Measurements from ENCODE around the gene ZNF446.

The ZNF446 gene

DNA sequence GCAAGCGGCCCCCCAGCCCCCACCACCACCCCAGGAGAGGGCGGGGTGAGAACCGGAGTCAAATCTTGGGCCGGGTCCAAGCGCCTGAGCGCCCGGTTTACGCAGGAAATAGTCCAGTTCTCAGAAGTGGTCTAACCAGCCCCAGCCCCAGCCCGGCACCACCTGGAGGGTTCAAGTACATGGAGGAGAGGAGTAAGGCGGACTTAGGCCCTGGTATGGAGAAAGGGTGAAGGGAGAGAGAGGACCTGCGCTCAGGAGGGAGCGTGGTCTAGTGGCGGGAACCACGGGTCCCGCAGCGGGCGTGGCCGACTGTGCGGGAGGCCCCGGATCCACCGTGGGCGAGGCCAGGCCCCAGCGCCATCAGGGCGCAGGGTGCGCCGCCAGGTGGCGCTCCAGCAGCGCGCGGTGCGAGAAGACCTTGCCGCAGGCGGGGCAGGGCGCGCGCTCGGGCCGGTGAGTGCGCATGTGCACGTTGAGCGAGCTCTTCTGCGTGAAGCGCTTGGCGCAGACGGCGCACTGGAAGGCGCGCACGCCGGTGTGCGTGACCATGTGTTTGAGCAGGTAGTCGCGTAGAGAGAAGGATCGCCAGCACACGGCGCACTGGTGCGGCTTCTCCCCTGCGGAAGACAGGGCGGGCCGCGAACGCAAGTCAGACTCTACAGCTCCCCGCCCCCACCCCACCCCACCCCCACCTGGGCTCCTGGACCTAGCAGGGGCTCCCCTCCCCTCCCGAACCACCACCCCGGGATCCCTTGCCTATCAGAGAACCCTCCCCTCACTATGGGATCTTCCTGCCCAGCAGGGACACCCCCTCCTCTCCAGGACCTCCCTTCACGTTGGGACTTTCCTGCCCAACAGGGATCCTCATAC lies 37.8 kb downstream of the ZNF446 start:
- peak; percentile 93 for TF ChIP-seq CTCF (IDR thresholded peaks at IDR 0.05)

DNA sequence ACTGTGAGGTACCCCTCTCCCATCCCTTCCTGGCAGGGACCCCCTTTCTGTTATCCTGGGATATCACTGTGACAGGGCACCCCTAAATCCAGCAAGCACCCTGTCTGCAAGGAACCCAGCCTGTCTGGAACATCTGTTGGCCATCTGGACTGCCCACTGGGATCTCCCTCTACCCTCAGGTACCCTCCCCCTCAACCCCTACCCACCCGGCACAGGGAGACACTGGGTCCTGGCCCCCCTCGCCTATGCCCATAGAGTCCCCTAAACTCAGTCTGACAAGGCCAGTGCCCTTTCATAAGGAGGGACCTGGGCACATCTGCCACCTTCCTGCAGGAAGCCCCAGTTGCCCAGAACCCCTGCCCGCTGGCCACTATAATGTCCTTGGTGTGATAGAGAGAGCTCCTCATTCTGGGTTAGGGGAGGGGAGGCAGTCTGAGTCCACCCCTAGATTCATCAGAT lies 38.4 kb downstream of the ZNF446 start:
- Mint-ChIP-seq H3K27ac (no peak overlapping the region), H3K27me3 (ENCODE audit: low read depth, poor library complexity) (peaks cover 3% of the 10 kb centered on the region), H3K4me3 (peak overlapping the region; percentile 83), H3K36me3 (ENCODE audit: low read depth) (peaks cover 11% of the 10 kb centered on the region), H3K4me1 (peaks cover 52% of the 10 kb centered on the region), H3K9me3 (peaks cover 3% of the 10 kb centered on the region)
- DNase-seq, result no peak
- TF ChIP-seq CTCF (IDR thresholded peaks at IDR 0.05), result no peak

More for the DNA sequence above, 37.8 kb downstream of the ZNF446 start:
- peak; percentile 97 for DNase-seq
- H3K36me3 Mint-ChIP-seq (ENCODE audit: low read depth), result peaks cover 13% of the 10 kb centered on the region
- peaks cover 3% of the 10 kb centered on the region for H3K27me3 Mint-ChIP-seq (ENCODE audit: low read depth, poor library complexity)
- H3K4me1 Mint-ChIP-seq, result peaks cover 50% of the 10 kb centered on the region
- peak overlapping the region; percentile 83 for H3K4me3 Mint-ChIP-seq
- peaks cover 3% of the 10 kb centered on the region for H3K9me3 Mint-ChIP-seq
- peak overlapping the region; percentile 75 for H3K27ac Mint-ChIP-seq

GRCh38 chr19:58515259-58515658 lies 39.1 kb downstream of the ZNF446 start:
- Mint-ChIP-seq H3K27ac (peak overlapping the region; percentile 93), H3K4me1 (peaks cover 51% of the 10 kb centered on the region), H3K9me3 (no peaks in the 10 kb centered on the region), H3K36me3 (ENCODE audit: low read depth) (peaks cover 7% of the 10 kb centered on the region), H3K4me3 (peak overlapping the region; percentile 72), H3K27me3 (ENCODE audit: low read depth, poor library complexity) (no peaks in the 10 kb centered on the region)
- no peak for DNase-seq
- TF ChIP-seq CTCF (IDR thresholded peaks at IDR 0.05), result no peak

DNA sequence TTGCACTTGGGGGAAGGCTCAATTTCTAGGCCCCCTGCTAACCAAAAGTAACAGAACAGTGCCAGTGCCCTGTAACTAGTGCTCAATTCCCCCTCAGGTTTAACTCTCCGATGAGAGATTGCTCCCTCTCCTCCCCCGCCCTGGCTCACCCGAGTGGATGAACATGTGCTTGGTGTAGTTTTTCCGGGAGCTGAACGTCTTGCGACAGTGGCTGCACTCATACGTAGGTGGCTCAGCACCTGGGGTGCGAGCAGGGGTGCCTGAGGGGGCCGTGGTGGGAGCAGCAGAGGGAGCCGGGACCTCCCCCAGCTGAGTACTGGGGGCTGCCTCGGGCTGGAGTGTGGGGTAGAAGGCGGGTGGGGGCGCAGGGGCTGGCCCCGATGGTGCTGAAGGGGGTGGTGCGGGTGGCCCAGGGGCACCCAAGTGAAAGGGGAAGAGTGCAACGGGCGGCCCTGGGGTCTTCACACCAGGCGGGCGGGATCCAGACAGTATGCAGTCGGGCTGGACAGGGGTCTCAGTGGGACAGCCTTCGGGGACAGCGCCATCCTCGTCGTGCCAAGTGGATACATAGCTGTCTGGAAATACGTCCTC lies 40.2 kb downstream of the ZNF446 start:
- peak overlapping the region; percentile 72 for H3K4me3 Mint-ChIP-seq
- DNase-seq, result no peak
- H3K9me3 Mint-ChIP-seq, result no peaks in the 10 kb centered on the region
- H3K36me3 Mint-ChIP-seq (ENCODE audit: low read depth), result peaks cover 7% of the 10 kb centered on the region
- peak overlapping the region; percentile 93 for H3K27ac Mint-ChIP-seq
- peaks cover 53% of the 10 kb centered on the region for H3K4me1 Mint-ChIP-seq
- TF ChIP-seq CTCF (IDR thresholded peaks at IDR 0.05), result no peak
- H3K27me3 Mint-ChIP-seq (ENCODE audit: low read depth, poor library complexity), result no peaks in the 10 kb centered on the region

DNA sequence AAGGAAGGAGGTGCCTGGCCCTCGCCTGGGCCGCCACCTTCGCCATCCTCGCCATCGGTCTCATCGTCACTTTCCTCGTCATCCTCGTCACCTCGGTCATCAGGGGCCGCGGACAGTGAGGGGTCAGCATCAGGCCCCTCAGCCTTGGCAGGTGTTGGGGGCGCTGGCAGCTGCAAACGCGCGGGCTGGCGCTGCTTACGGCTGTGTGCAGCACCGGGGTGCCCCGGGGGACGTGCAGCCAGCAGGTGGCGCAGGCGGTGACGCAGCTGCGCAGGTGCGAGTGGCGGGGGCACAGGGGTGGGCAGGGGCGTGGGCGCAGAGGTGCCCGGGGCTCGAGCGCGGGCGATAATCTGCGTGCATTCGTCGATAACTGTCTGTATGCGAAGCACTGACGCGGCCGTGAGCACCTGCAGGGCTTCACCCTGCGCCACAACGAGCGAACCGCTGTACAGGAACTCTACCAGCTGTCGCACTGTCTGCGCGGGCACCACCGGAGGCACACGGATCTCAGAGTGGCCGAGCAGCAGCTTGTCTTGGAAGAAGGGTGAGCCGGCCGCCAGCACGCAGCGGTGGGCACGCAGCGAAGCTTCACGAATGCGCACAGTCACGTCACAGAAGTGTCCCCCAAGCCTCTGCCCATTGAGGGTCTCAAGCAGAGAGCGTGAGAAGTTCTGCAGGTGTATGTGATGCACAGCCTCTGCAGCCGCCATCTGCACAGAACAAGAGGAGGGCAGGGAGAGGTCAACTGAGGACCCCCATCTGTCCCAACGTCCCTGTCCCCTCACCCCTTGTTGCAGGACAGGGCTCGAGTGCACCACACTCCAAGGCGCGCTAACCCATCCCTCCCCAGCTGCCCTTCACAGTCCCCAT lies 41.0 kb downstream of the ZNF446 start:
- H3K4me3 Mint-ChIP-seq, result peak overlapping the region; percentile 56
- H3K36me3 Mint-ChIP-seq (ENCODE audit: low read depth), result peaks cover 7% of the 10 kb centered on the region
- no peak for DNase-seq
- peaks cover 58% of the 10 kb centered on the region for H3K4me1 Mint-ChIP-seq
- H3K9me3 Mint-ChIP-seq, result no peaks in the 10 kb centered on the region
- no peak for TF ChIP-seq CTCF (IDR thresholded peaks at IDR 0.05)
- H3K27me3 Mint-ChIP-seq (ENCODE audit: low read depth, poor library complexity), result no peaks in the 10 kb centered on the region
- H3K27ac Mint-ChIP-seq, result no peak overlapping the region
